GM19240 (cell line): ENCODE data around the gene COL6A2.

Experiments used
- DNase-seq: peaks from one replicate; pipeline ENCODE4 v3.0.0; 2011; ENCODE audit warnings: low spot score; ENCODE audit not compliant: insufficient read length

Gene COL6A2

DNA sequence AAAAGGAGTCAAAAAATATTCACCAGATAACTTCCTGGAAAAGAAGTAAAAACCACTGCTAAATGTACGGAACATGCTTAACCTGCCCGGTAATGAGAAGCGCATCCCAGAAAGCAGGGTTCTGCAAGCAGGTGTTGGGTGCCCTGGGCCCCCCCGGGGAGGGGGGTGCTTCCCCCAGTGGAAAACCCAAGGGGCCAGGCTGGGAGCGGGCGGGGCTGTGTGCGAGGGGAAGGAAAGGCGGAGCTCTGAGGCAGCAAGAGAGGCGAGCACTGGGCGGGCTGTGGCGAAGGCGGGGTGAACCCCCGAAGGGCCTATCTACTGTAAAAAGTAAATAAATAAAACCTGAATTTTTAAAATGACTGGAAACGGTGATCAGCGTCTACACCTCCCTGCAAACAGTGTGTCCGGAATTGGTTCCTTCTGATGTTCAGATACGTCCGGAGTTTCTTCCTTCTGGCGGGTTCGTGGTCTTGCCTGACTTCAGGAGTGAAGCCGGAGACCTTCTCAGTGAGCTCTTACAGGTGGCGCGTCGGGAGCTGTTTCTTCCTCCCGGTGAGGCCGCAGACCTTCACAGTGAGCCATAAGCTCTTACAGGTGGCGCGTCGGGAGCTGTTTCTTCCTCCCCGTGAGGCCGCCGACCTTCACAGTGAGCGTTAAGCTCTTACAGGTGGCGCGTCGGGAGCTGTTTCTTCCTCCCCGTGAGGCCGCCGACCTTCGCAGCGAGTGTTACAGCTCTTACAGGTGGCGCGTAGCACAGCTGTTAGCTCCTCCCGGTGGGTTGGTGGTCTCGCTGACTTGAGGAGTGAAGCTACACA, 44.1 kb downstream of the COL6A2 start:
- DNase-seq = no peak

GRCh38 chr21:46142582-46143473, 44.9 kb downstream of the COL6A2 start:
- no peak for DNase-seq

- DNase-seq = no peak
These were observed 46.7 kb downstream of the COL6A2 start for GRCh38 chr21:46144464-46145070.

DNA sequence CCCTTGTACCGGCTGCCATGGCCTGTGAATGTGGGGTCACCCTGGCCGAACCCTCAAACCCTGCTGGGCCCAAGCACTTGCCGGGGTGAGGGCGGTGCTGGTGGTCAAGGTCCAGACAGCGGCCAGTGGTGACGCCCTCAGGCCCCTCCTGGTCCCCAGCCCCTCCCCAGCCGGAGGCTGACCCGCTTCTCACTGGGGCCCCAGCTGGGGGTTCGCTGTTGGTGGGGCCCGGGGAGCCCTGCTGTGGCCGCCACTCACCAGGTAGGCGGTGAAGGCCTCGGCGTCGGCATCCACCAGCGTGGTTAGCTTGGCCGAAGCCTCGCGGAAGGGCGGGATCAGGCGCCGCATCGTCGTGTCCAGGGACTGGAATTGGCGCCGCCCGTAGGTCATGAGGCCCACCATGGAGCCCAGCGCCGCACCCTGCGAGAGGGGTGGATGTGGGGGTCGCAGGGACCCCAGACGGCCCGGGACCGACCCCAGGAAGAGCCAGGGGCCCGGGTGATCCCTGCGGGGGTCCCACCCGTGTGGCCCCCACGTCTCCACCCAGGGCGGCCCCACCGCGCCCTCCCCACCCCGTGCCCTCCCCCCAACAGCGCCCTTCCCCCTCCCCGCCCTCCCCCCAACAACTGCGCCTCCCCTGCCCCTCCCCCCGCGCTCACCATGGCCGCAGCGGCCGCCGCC, 47.4 kb downstream of the COL6A2 start:
- no peak for DNase-seq

DNA sequence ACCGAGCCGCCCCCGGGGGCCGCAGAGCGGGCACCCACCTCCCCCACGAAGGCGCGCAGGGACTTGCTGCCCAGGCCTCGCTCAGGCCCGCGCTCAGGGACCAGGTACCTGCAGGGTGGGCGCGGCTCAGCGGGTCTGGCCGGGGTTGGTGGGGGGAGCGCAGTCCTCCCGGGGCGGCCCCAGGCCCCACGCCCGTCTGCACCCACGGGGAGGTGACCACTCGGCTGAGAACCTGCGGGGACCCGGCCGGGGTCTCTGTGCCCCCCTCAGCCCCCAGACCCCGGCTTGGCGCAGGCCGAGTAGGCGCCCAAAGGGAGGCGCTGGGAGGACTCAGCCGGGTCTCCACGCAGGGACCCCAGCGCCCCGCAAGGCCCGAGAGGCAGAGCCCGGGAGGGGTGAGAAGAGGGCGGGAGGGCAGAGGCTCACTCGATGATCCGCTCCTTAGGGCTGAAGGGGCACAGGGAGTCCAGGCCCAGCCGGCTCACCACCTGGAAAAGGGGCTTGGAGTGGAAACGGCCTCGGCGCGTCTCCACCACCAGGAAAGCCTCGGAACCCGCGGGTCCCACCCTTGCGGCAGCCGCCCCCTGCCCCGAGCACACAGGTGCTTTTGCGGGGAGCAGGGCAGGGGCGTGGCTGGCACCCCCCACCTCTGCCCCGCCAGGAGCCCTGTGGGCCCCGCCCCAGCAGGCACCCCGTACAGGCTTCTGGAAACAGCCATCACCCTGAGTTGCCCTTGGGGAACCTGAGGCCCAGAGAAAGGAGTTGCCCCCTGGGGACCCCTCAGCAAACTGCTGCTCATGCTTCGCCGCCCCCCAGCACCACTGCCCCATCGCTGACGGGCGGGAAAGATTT, 48.2 kb downstream of the COL6A2 start:
- no peak for DNase-seq

GRCh38 chr21:46146856-46147255, 48.9 kb downstream of the COL6A2 start:
- no peak for DNase-seq

DNA sequence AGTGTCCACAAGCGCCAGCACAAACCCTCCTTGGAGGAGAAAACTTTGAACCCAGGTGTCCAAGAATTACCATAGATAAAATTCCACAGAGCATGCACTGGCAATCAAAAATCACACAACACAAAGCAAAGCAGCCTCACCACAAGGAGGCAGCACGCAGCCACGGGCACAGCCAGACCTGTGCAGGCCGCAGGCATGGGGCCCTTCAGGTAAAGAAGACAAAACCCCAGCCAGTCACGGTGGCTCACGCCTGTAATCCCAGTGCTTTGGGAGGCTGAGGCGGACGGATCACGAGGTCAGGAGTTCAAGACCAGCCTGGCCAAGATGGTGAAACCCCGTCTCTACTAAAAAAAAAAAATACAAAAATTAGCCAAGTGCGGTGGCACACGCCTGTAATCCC, 49.5 kb downstream of the COL6A2 start:
- peak; percentile 59 for DNase-seq

DNA sequence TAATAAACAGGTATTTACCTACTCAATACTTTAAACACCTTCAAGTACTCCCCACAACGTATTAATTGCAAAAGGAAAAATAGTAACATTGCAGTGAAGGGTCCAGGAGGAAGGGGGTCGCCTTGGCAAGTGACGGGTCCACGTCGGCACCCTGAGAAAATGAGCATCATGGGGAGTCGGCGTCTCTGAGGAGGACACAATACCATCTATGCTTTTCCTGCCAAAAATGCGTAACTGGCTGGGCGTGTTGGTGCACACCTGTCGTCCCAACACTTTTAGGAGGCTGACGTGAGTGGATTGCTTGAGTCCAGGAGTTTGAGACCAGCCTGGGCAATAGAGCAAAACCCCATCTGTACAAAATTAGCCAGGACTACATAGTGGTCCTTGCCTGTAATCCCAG, 50.2 kb downstream of the COL6A2 start:
- no peak for DNase-seq

DNA sequence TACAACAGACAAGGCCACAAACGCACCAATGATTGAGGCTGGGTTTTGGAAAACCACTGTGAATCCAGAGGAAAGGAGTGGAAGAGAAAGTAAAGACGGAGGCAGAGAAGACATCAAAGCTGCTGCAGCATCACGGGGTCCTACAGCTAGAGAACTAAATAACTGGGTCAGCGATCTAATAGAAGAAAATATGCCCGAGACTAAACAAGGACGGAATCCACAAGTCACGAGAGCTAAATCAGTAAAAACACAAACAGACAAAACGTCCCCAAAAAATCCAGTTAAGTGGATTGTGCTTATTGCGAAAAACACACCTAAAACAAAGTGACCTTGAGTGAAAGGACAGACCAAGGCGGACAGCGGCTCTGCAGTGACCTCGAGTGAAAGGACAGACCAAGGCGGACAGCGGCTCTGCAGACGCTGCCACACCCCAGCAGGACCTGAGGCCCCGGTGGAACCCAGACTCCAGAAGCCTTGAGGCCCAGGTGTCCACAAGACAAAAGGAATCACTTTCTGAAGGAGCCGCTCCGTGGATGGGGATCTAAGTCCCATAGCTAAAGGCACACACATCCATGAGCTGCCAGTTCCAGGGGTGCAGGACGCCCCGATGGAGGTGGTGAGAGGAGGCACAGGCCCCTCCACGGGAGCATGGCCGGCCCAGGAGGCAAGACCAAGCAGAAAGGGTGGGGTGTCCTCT, 51.4 kb downstream of the COL6A2 start:
- no peak for DNase-seq

DNA sequence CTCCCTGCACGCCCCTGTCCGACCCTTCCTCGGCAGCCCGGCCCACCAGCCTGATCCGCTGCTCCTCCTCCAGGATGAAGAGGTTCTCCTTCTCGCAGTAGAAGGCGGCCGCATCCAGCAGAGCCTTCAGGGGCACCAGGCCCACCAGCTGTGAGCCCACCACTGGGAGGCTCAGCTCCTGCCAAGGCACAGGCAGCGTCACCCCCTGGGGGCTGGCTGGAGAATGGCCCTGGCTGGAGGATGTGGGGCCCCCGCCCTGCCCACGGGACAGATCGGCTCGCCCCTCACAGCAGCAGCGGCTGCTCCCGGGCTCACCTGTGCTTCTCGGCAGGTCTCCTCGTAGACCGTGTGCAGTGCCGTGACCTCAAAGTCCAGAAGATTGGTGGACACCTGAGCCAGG, 52.2 kb downstream of the COL6A2 start:
- no peak for DNase-seq

DNA sequence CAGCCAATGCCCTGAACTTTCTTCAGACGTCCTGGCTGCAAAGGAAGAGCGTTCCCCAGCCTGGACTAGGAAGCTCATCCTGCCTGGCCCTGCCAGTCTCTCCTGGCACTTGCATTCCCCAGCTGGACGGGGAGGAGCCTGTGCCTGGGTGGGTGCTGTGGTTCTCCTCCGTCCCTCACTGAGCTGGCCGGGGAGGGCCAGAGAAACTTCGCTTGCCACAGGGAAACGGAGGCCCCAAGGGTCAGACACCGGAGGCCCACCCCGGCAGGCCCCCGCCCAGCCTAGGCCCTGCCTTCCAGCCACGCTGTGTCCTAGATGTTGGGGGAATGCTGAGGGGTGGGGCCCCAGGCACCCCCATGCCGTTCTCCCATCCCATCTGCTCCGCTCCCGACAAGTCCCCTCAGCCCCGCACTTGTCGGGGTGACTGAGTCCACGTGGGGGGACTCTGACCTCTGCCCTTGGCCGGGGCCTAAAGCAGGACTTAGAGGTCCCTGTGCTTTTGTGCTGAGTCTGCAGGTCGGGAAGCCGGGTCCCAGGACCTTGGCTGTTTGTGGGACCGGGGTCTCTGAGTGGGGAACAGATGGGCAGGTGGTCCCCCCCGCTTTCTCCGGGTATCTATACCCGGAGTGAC, 52.7 kb downstream of the COL6A2 start:
- no peak for DNase-seq

DNA sequence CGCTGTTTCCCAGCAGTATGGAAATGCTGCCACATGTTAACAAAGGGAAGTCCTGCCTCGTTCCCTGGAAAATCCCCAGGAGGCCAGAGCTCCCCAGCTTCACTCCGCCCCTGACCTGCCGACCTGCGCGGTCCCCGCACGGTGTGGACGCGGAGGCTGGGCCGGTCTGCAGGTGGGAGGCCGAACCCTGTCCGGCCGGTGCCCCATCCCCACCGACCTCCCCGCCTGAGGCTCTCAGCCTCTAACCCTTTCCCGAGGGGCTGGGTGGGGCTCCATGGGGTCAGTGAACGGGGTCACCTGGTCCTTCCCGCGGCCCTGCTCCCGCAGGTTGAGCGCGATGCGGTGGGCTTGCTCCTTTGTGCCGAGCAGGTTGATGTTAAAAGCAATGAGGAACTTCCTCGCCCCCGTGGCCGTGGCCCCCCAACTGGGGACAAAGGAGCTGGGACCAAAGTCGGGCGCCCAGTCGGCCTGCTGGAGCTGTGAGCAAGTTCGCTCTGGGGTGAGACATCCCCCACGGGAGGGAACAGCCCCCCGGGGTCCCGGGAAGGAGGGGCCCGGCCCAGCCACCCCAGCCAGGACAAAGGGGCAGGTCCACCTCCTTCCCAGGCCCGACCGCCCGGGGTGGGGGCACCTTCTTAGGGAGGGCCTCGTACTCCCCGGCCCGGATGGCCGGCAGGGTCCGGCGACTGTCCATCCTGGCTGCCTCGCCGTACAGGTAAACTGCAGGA, 53.5 kb downstream of the COL6A2 start:
- no peak for DNase-seq

DNA sequence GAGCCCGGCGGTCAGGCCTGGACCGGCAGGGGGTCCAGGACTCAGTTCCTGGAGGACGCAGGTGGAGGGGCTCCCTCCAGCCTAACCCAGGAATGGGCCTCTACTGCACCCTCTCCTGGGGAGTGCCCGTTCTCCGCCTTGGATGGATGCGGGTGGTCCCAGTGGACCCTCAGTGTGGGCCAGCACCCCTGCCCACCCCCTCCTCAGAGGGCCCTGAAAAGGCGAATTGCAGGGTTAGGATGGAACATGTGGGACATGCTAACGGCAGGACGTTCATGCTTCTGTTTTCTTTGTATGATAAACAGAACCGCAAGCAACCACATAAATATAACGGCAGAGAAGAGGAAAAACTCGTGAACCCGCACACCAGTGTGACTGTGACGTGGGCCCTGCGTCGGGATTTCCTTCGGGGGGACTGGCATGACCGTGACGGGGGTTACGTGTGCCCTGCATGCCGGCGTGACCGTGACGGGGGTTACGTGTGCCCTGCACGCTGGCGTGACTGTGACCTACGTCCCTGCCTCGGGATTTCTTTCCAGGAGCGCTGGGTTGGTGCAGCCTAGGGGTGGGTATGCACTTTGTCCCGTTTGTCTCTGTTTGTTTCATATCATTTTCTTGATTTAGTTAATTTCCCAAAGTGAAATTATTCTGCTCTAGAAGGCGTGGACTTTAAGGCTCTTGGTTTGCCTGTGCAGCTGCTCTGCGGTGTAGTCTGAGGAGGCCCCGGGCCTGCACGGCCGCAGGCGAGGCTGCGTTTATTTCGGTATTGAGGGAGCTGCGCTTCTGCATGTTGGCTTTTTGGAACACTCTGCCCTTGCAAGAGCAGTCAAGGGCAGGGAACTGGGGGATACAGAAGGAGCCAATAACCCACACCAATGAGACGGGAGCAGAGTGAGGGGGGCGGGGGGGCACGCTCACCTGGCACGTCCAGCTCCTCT, 54.3 kb downstream of the COL6A2 start:
- no peak for DNase-seq

DNA sequence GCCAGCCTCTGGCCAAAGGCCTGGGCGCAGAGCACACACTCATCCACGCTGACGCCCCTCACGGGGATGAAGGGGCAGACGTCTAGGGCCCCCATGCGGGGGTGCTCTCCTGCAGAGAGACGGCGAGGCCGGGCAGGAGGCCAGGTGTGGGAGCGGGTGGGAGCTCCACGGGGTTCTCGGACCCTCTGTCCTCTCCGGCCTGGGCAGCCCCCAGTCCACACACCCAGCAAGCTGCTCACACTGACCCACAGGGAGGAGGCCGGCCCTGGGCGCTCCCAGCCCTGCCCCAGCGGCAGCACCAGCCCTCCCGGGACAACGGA, 55.0 kb downstream of the COL6A2 start:
- DNase-seq = no peak

DNA sequence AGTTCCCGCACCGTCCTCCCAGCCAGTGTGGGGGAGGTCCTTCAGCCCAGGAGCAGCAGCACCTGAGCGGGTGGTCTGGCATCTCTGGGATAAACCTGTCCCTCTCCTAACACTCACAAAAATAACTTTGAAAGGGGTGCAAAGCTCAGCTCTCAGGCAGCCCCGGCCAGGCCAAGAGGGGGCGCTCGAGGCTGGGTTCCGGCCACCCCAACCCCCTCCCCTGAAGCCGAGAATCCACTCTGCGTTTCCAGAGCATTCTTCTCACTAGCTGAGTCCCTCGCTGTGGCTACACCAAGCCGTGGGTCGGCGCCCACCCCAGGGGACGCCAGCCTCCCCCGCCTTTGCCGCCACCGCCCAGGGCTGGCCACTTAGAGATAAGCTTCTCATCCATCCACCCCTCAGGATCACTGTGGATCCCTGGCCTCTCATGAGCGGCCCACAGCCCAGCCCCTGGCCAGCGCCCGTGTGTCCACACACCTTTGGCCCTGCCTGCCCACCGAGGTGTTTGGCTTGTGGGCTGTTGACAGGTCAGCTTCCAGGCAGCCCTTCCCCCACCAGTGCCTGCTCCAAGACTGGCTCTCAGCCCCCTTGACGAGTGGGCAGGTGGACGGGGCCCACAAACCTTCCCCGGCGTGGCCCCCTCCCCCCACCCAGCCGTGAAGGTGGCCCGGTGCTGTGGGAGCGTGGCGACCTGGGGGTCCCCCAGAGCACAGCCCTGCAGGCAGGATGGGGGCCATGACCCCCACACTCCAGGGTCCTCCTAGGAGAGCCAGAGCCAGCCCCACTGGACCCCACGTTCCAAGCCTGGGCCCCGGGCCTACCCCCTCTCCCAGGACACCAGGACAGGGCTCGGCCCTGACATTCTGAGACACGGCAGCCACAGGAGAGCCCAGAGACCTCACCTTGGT, 55.6 kb downstream of the COL6A2 start:
- DNase-seq = no peak

DNA sequence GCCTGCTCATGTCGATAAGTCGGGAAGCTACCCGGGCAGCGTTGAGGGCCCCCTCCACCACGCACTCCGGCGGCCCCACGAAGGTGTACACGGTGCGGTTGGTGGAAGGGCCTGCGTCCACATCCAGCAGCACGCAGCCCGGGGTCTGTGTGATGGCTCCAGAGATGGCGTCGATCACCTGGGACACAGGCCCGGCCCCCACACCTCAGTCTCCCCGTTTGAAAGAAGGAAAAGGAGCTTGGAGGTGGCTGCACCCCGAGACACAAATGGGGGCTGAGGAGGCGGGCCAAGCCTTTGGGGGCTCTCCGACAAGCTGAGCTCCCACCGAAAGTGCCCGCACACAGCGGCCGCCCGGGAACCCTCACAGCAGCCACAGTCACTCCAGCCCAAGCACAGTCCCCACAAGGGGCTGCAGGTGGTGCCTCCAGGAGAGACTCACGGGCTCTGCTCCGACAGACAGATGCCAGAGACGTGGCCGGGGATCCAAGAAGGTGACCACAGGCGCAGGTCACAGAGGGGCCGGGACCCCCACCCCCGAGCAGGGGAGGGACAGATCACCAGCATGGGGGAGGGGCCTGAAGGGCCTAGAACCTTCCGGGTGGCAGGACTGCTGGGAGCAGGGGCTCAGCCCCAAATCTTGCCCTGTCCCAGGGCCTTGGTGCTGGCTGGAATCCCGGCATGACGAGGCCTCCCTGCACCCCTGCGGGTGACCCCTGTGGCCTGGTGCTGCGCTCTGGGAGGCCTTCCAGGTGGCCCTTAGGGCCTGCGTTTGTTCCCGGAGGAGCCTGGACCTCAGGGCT, 56.4 kb downstream of the COL6A2 start:
- no peak for DNase-seq
